ENCODE results near the gene LMNB1.

LMNB1 gene

DNA sequence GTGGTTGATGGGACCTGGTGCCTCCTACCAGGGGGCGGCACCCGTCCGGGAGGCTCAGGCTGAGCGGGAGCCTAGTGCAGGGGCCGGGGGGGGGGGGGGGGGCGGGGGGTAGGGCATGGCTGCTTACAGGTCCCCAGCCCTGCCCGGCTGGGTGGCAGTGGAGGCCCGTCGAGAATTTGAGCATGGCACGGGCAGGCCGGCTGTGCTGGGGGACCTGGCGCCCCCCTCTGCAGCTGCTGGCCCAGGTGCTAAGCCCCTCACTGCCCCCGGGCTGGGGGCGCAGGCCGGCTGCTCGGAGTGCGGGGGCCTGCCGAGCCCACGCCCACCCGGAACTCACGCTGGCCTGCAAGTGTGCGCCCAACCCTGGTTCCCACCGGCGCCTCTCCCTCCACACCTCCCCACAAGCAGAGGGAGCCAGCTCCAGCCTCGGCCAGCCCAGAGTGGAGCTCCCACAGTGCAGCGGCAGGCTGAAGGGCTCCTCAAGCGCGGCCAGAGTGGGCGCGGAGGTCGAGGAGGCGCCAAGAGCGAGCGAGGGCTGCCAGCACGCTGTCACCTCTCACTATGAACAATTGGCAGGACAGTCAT is 77.7 kb downstream of the LMNB1 start:
- in situ Hi-C loops (cut with HindIII; ENCODE audit: low sequenced_read_pairs): no loop called here

- in situ Hi-C loops (cut with HindIII; ENCODE audit: low sequenced_read_pairs): no loop called here
These were observed 78.3 kb downstream of the LMNB1 start for GRCh38 chr5:126855266-126855665.

GRCh38 chr5:126857472-126858410 is 80.8 kb downstream of the LMNB1 start:
- in situ Hi-C loops (cut with HindIII; ENCODE audit: low sequenced_read_pairs): no loop called here

- in situ Hi-C loops (cut with HindIII; ENCODE audit: low sequenced_read_pairs): no loop called here
These were observed 81.5 kb downstream of the LMNB1 start for GRCh38 chr5:126858441-126858840.

DNA sequence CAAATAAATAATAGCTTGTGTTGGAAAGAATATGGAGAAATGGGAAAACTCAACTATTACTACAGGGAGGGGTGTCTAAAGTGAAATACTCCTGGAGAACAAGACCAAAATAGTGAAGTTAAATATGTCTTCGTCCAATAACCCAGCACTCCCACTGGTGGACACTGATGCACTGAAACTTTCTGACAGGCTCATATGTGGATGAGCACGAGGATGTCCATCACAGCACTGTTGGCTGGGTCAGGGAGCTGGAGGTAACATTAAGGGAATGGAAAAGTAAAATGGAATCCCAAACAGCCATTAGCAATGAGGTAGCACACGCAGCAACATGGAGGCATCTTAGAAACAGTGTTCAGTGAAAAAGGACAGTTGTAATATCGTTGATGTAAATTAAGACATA is 86.5 kb downstream of the LMNB1 start:
- in situ Hi-C loops (cut with HindIII; ENCODE audit: low sequenced_read_pairs): no loop called here

DNA sequence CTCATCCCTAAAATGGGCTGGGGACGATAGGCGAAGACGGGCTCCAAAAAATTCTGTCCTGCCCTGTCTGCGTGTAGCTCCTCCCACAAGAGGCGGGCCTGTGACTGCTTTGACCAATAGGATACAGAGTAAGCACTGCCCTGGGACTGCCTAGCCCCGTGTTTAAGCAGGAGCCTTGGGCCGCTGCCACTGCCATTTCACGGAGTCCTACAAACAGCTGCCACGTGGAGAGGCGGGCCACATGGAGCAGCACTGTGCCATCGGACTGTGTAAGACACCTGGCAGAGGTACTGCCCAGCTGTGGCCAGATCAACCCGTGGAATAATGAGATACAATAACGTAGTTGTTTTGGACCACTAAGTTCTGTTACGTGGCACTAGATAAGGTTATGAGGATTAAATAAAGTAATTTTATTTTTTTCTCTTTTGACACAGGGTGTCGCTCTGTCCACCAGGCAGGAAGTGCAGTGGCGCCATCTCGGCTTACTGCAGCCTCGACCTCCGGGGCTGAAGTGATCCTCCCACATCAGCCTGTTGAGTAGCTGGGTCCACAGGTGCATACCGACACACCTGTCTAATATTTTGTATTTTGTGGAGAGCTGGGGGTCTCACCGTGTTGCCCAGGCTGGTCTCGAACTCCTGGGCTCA is 87.2 kb downstream of the LMNB1 start:
- in situ Hi-C loops (cut with HindIII; ENCODE audit: low sequenced_read_pairs): no loop called here

DNA sequence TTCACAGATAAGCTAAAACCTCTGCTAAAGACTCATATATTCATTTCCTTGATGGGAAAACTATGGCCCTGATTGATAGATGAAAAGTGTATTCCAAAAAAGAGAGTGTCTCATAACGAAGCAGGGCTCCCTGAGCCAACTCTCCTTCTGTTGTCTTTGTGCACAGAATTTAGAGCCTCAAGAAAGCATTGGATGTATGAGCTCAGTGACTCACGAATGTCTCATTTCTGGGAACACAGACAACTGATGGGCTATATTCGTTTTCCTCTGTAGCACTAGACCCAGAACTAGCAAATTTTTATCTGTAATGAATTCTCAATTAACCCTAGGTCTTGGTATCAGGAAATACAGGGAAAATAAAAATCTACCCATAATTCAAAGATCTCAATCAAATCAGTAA is 88.4 kb downstream of the LMNB1 start:
- in situ Hi-C loops (cut with HindIII; ENCODE audit: low sequenced_read_pairs): no loop called here

GRCh38 chr5:126866851-126867636 is 90.1 kb downstream of the LMNB1 start:
- in situ Hi-C loops (cut with HindIII; ENCODE audit: low sequenced_read_pairs): no loop called here

DNA sequence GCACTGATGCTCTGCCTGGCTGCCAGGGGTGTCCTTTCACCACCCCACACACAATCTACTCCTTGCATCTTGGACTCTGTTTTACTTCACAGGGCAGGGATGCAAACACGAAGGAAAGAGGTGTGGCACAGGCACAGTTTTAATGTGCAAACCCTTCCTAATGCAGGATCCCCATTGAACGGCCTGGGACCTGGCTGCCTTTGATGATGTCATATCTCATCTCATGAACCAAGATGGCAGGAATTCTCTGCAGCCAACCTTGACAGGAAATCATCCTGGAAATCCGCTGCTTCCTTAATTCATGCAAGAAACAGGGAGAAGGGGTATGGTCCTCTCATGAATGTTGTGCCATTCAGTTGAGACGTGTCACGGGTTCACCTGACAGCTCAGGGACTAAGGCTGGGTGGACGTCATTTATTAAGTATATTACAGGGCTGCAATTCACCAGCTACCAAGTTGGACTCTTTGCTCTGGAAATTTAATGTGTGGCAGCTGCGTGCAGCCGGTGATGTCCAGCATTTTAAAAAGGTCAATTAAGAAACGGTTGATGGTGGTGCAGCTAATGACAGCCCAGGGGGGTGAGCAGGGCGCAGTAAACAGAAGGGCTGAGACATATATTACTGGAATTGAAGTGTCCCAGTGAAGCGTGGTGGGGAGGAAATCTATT is 91.5 kb downstream of the LMNB1 start:
- in situ Hi-C loops (cut with HindIII; ENCODE audit: low sequenced_read_pairs): no loop called here

DNA sequence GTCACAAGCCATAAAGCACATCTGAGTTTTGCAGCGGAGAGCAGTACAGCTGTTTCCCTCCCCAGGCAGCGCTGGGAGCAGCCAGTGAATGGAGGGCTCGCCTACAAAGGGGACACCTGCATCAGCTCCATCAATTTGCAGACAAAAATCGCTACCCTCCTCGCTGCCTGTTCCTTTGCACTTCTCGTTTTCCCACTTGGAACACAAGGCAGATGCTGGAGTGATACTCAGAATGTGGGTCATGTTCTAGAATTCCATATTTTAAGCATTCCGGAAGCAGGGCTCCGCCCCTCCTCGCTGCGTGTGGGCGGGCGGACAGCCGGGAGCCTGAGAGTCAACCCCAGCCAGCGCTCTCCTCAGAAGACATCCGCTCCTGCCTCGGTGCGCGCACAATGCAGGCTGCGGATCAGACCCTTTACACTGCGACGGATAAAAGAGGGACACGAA is 92.1 kb downstream of the LMNB1 start:
- in situ Hi-C loops (cut with HindIII; ENCODE audit: low sequenced_read_pairs): no loop called here

- in situ Hi-C loops (cut with HindIII; ENCODE audit: low sequenced_read_pairs): no loop called here
These were observed 94.5 kb downstream of the LMNB1 start for GRCh38 chr5:126871441-126871840.

GRCh38 chr5:126872561-126873354 is 95.8 kb downstream of the LMNB1 start:
- in situ Hi-C loops (cut with HindIII; ENCODE audit: low sequenced_read_pairs): no loop called here

DNA sequence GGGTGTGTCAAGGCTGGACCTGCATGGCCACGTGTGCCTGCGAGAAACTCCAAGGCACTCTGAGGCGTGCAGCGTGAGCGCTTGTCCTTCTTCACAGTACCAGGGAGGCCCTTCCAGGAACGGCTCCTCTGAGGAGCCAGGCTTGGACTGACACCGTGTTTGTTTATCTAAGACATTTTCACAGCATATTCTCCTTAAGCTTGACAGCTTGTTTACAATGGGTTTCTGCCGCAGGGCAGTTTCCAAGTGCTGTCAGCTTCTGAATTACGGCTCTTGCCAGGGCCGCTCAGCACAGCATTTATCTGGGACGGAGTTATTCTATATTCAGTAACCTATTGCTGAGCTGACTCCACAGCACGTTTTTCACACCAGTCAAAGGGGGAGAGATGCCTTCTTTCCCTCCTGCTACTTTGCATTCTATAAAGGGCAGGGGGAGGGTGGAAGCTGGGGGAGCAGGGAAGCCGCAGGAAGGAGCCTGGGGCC is 98.4 kb downstream of the LMNB1 start:
- in situ Hi-C loops (cut with HindIII; ENCODE audit: low sequenced_read_pairs): no loop called here

DNA sequence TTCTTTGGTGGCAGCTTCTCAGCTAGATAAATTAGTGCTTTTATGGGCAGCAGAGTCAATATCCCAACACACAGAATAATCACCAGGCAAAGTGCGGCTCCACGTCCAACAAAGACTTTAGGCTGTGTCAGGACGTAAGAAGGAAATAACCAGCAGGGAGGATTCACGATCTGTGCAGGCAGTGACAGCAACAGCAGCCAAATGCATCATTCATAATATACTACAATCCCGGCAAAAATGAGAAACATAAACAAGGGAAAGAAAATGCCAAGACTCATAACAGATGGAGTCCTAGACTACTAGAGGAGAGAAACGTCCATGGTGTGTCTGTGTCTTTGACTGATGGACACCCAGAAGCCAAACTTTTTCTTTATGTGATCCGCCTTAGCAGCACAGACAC is 100.7 kb downstream of the LMNB1 start:
- in situ Hi-C loops (cut with HindIII; ENCODE audit: low sequenced_read_pairs): no loop called here

GRCh38 chr5:126878085-126878484 is 101.1 kb downstream of the LMNB1 start:
- in situ Hi-C loops (cut with HindIII; ENCODE audit: low sequenced_read_pairs): no loop called here

DNA sequence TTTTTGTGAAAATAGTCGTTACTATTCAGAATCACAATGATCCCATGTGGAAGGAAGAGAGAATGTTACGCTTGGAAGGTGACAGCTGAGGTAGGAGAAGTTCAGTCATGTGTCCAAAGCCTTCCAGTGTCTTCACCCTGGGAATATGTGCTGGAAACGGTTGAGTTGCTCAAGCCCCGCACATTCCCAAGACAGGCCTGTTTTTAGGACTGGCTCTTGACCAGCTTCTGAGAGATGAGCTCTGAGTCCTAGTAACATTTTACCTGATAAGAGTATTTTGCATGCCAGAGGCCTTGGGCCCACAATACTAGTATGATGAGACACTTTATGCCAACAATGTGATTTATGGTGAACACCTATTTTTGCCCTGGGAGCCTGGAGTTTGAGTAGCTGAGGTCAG is 101.7 kb downstream of the LMNB1 start:
- in situ Hi-C loops (cut with HindIII; ENCODE audit: low sequenced_read_pairs): no loop called here

- in situ Hi-C loops (cut with HindIII; ENCODE audit: low sequenced_read_pairs): no loop called here
These were observed 105.1 kb downstream of the LMNB1 start for GRCh38 chr5:126881821-126882600.

GRCh38 chr5:126883564-126884245 is 106.8 kb downstream of the LMNB1 start:
- in situ Hi-C loops (cut with HindIII; ENCODE audit: low sequenced_read_pairs): no loop called here

All from endothelial cell of hepatic sinusoid (primary cell).